ENCODE measurements around the gene UNC5CL. TPM values are rescaled to one million over a fixed set of nuclear protein-coding genes. Genes with fewer than 3 reads are reported as not detected.

UNC5CL gene
- total RNA-seq, 1 experiment from 2014 or later = 0.81 TPM

DNA sequence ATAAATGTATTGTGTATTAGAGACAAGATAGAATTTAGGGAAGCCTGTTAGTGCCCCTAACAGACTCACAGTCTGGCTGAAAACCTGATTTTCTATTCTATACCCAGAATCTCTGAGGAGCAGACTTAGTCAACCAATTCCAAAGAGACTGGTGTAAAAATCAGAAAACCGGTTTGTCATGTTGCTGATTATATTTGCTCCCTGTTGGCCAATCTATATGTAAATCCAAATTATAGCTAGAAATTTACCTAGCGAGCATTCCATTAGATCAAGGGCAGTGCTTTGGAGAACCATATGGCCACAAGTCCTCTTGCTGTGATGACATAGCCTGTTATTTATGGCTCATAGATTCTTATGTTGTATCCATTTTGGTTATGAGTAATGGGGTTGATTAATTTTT is 38.5 kb upstream of the UNC5CL start:
- no peak overlapping the region for H3T11ph ChIP-seq (ENCODE audit: low read length)
- no peak overlapping the region for H3K4ac ChIP-seq (ENCODE audit: low read depth, low read length)
- H4K5ac ChIP-seq (ENCODE audit: insufficient read length, low read depth, low read length) = no peak overlapping the region
- no peak overlapping the region for H3K4me3 Mint-ChIP-seq
- H3K23ac ChIP-seq (ENCODE audit: insufficient read length, low read depth, low read length) = no peak overlapping the region
- H3K27ac ChIP-seq (ENCODE audit: insufficient read length, low read depth, low read length) = no peak overlapping the region
- no peak overlapping the region for H4K91ac ChIP-seq (ENCODE audit: insufficient read length, low read depth, low read length)
- peaks cover 42% of the 10 kb centered on the region for H3K79me2 ChIP-seq (ENCODE audit: insufficient read depth, low read length)
- no peaks in the 10 kb centered on the region; a peak in 1 of 5 replicates for H3K9me3 Mint-ChIP-seq
- H3K9me3 ChIP-seq (ENCODE audit: control insufficient read depth, low read depth, low read length) = no peaks in the 10 kb centered on the region
- no peak overlapping the region for H3K9ac ChIP-seq (ENCODE audit: extremely low read depth, insufficient read length, low read length)
- no peaks in the 10 kb centered on the region for H3K27me3 Mint-ChIP-seq (ENCODE audit: low read depth)
- H3K4me1 Mint-ChIP-seq = peaks cover 25 to 27% of the 10 kb centered on the region in 2 experiments
- H3K18ac ChIP-seq (ENCODE audit: insufficient read length, low read depth, low read length) = no peak overlapping the region
- H4K20me1 ChIP-seq (ENCODE audit: control insufficient read depth, insufficient read depth, insufficient read length) = peaks cover 2% of the 10 kb centered on the region
- H2BK5ac ChIP-seq (ENCODE audit: insufficient read length, low read length) = no peak overlapping the region
- H3K79me1 ChIP-seq (ENCODE audit: insufficient read depth, low read depth, low read length, poor library complexity, severe bottlenecking) = peaks cover 7% of the 10 kb centered on the region
- no peak overlapping the region for H2BK15ac ChIP-seq (ENCODE audit: low read depth, low read length)
- peaks cover 9% of the 10 kb centered on the region for H3K23me2 ChIP-seq (ENCODE audit: insufficient read length, low read depth, low read length, poor library complexity, severe bottlenecking)
- no peaks in the 10 kb centered on the region for H3K4me1 ChIP-seq (ENCODE audit: insufficient read depth, low read length)
- H2BK120ac ChIP-seq (ENCODE audit: low read depth, low read length, poor library complexity, severe bottlenecking) = no peak overlapping the region
- H3K56ac ChIP-seq (ENCODE audit: insufficient read length, low read depth, low read length) = no peak overlapping the region
- no peaks in the 10 kb centered on the region for H3K27me3 ChIP-seq (ENCODE audit: insufficient read depth, low read length)
- no peak overlapping the region for H2BK12ac ChIP-seq (ENCODE audit: insufficient read length, low read depth, low read length)
- peaks cover 18 to 50% (median 42%) of the 10 kb centered on the region in 3 experiments; a peak in 6 of 7 replicates for H3K36me3 Mint-ChIP-seq (ENCODE audit: insufficient read depth in 1 of 3, low read depth in 3 of 3)
- H2AFZ ChIP-seq (ENCODE audit: low read length) = no peak overlapping the region
- H2BK20ac ChIP-seq (ENCODE audit: low read depth, low read length, poor library complexity, severe bottlenecking) = no peak overlapping the region
- no peak overlapping the region for H3K27ac Mint-ChIP-seq
- H2AK5ac ChIP-seq (ENCODE audit: insufficient read length, low read length) = no peak overlapping the region
- no peak overlapping the region for H3K14ac ChIP-seq (ENCODE audit: insufficient read depth, low read length)
- WGBS (ENCODE audit: extremely low coverage, insufficient read length, low lambda C conversion rate) = no CpG with 5 or more reads among the region's 2 CpGs
- no peak overlapping the region for H3K4me2 ChIP-seq (ENCODE audit: insufficient read depth, insufficient read length, low read length)
- no peak overlapping the region for H4K8ac ChIP-seq (replicated peaks; ENCODE audit: insufficient read length, low read depth, low read length)
- TF ChIP-seq, protein P1, sequence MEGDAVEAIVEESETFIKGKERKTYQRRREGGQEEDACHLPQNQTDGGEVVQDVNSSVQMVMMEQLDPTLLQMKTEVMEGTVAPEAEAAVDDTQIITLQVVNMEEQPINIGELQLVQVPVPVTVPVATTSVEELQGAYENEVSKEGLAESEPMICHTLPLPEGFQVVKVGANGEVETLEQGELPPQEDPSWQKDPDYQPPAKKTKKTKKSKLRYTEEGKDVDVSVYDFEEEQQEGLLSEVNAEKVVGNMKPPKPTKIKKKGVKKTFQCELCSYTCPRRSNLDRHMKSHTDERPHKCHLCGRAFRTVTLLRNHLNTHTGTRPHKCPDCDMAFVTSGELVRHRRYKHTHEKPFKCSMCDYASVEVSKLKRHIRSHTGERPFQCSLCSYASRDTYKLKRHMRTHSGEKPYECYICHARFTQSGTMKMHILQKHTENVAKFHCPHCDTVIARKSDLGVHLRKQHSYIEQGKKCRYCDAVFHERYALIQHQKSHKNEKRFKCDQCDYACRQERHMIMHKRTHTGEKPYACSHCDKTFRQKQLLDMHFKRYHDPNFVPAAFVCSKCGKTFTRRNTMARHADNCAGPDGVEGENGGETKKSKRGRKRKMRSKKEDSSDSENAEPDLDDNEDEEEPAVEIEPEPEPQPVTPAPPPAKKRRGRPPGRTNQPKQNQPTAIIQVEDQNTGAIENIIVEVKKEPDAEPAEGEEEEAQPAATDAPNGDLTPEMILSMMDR (conservative IDR thresholded peaks at IDR 0.05) = no peak
- DNase-seq = no peak
